ENCODE results near the gene LENG8.

Gene LENG8

DNA sequence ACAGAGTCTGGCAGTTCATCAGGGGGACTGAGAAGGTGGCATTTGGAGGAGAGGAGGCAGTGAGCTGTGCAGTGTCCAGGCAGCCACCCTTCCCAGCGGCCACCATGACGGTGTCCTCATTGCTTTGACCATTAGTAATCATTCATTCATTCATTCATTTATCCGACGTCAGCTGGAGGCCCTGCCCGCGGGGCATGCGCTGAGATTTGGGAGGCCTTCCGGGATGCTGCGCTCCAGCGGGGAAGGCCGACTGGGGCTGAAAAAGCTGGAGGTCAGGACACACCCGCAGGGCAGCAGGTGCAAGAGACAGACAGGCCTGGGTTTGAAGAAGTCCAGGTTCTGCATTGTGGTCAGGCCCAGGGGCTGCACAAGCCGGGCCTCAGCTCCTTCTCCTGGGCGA, 24.8 kb upstream of the LENG8 start:
- Histone ChIP-seq H3K36me3 (ENCODE audit: control insufficient read depth, insufficient read depth, low read length) (no peaks in the 10 kb centered on the region), H3K9me3 (ENCODE audit: control insufficient read depth, insufficient read depth, low read depth, low read length) (no peaks in the 10 kb centered on the region), H3K4me1 (ENCODE audit: control insufficient read depth, insufficient read depth, low read length) (peaks cover 32% of the 10 kb centered on the region), H3K9ac (ENCODE audit: low read length) (no peak overlapping the region), H3K4me3 (ENCODE audit: low read depth, low read length) (no peak overlapping the region), H3K27ac (ENCODE audit: low read depth, low read length) (no peak overlapping the region), H3K27me3 (ENCODE audit: control insufficient read depth, insufficient read depth, low read length) (peaks cover 67% of the 10 kb centered on the region)

DNA sequence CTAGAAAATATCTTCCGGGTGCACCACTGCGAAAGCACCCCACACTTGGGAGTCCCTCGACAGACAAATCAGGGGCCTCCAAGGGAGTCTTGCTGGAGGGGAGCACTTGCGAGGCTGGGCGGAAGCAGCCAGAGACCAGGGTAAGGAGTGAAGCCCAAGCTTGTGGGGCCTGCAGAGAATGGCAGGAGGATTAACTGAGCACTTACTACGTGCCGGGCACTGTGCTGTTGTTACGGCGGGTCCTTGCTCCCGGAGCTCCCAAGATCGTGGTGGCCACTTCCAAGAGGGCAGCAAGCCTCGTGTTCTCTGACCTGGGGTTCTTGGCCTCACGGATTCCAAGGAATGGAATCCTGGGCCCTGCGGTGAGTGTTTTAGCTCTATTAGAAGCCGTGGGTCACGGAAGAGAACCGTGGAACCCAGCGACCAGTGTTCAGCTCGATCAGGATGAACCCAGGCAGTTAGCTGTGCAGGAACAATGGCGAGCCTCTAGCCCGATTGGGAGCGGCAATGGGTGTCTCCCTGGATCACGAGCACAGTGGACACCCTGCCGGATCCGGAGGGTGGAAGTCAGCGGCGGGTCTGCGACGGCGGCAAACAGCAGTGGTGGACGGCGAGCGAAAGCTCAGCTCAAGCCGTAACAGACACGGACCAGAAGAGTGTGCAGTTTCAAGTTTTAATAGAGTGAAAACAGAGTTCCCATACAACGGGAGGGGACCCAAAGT, 24.2 kb upstream of the LENG8 start:
- no peak overlapping the region for H3K9ac ChIP-seq (ENCODE audit: low read length)
- H3K27ac ChIP-seq (ENCODE audit: low read depth, low read length), result no peak overlapping the region
- peaks cover 68% of the 10 kb centered on the region for H3K27me3 ChIP-seq (ENCODE audit: control insufficient read depth, insufficient read depth, low read length)
- H3K36me3 ChIP-seq (ENCODE audit: control insufficient read depth, insufficient read depth, low read length), result no peaks in the 10 kb centered on the region
- peaks cover 28% of the 10 kb centered on the region for H3K4me1 ChIP-seq (ENCODE audit: control insufficient read depth, insufficient read depth, low read length)
- no peak overlapping the region for H3K4me3 ChIP-seq (ENCODE audit: low read depth, low read length)
- H3K9me3 ChIP-seq (ENCODE audit: control insufficient read depth, insufficient read depth, low read depth, low read length), result no peaks in the 10 kb centered on the region

DNA sequence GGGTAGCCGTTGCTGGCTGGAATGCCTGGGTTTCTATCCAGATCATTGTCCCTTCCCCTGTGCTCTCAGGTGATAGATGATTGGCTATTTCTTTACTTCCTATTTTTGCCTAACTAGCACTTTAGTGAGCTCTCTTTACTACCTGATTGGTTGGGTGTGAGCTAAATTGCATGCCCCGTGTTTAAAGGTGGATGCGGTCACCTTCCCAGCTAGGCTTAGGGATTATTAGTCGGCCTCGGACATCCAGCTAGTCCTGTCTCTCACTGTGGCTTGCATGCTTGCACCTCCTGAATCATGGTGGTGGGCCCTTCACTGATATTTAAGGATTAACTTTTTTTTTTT, 23.6 kb upstream of the LENG8 start:
- Histone ChIP-seq H3K27ac (ENCODE audit: low read depth, low read length) (no peak overlapping the region), H3K9ac (ENCODE audit: low read length) (no peak overlapping the region), H3K4me1 (ENCODE audit: control insufficient read depth, insufficient read depth, low read length) (peaks cover 29% of the 10 kb centered on the region), H3K4me3 (ENCODE audit: low read depth, low read length) (no peak overlapping the region), H3K27me3 (ENCODE audit: control insufficient read depth, insufficient read depth, low read length) (peaks cover 72% of the 10 kb centered on the region), H3K9me3 (ENCODE audit: control insufficient read depth, insufficient read depth, low read depth, low read length) (no peaks in the 10 kb centered on the region), H3K36me3 (ENCODE audit: control insufficient read depth, insufficient read depth, low read length) (no peaks in the 10 kb centered on the region)

DNA sequence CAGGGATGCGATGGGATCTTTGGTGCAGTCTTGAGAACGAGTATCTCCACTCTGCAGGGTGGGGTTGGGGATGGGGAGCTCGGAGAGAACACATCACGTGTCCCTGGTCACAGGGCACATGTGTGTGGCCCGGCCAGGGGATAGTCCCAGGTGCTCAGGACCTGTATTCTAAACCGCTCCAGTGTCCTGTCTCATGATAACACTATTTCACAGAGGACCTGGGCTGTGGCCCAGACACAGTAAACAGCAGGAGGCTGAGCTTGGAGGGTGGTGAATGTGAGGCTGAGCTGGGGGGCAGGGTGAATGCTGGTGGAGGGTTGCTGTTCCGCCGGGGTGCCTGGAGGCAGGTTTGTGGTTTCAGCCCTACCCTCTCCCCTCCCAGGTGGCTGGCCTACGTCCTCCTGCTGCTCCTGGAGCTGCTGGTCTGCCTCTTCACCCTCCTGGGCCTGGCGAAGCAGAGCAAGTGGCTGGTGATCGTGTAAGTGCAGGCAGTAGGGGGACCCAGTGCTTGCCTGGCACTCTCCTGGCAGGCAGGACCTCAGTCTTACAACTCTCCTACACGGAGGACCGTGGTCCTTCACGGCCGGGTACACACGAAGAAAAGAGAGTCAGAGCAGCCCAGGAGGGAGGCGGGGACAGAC, 22.6 kb upstream of the LENG8 start:
- no peak overlapping the region for H3K4me3 ChIP-seq (ENCODE audit: low read depth, low read length)
- no peaks in the 10 kb centered on the region for H3K36me3 ChIP-seq (ENCODE audit: control insufficient read depth, insufficient read depth, low read length)
- peaks cover 26% of the 10 kb centered on the region for H3K4me1 ChIP-seq (ENCODE audit: control insufficient read depth, insufficient read depth, low read length)
- no peak overlapping the region for H3K27ac ChIP-seq (ENCODE audit: low read depth, low read length)
- peaks cover 65% of the 10 kb centered on the region for H3K27me3 ChIP-seq (ENCODE audit: control insufficient read depth, insufficient read depth, low read length)
- H3K9ac ChIP-seq (ENCODE audit: low read length), result no peak overlapping the region
- H3K9me3 ChIP-seq (ENCODE audit: control insufficient read depth, insufficient read depth, low read depth, low read length), result no peaks in the 10 kb centered on the region

DNA sequence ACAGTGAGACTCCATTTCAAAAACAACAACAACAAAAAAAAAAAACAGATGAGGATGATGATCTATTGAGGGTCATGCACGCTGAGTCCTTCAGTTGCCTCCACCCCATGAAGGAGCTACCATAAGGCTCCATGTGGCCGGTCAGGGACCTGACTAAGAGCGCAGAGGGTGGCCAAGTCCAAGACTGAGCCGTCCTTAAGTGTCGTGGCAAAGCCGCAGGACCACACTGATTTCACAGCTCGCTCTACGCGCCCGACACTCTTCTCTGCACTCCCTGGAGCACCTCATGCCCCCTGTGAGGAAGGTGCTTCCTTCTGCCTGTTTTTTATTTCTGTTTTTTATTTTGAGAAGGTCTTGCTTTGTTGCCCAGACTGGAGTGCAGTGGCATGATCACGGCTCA, 21.4 kb upstream of the LENG8 start:
- Histone ChIP-seq H3K27ac (ENCODE audit: low read depth, low read length) (no peak overlapping the region), H3K36me3 (ENCODE audit: control insufficient read depth, insufficient read depth, low read length) (no peaks in the 10 kb centered on the region), H3K9me3 (ENCODE audit: control insufficient read depth, insufficient read depth, low read depth, low read length) (no peaks in the 10 kb centered on the region), H3K4me3 (ENCODE audit: low read depth, low read length) (no peak overlapping the region), H3K27me3 (ENCODE audit: control insufficient read depth, insufficient read depth, low read length) (peaks cover 54% of the 10 kb centered on the region), H3K4me1 (ENCODE audit: control insufficient read depth, insufficient read depth, low read length) (peaks cover 18% of the 10 kb centered on the region; the same call in 1 of the 2 replicates), H3K9ac (ENCODE audit: low read length) (no peak overlapping the region)

DNA sequence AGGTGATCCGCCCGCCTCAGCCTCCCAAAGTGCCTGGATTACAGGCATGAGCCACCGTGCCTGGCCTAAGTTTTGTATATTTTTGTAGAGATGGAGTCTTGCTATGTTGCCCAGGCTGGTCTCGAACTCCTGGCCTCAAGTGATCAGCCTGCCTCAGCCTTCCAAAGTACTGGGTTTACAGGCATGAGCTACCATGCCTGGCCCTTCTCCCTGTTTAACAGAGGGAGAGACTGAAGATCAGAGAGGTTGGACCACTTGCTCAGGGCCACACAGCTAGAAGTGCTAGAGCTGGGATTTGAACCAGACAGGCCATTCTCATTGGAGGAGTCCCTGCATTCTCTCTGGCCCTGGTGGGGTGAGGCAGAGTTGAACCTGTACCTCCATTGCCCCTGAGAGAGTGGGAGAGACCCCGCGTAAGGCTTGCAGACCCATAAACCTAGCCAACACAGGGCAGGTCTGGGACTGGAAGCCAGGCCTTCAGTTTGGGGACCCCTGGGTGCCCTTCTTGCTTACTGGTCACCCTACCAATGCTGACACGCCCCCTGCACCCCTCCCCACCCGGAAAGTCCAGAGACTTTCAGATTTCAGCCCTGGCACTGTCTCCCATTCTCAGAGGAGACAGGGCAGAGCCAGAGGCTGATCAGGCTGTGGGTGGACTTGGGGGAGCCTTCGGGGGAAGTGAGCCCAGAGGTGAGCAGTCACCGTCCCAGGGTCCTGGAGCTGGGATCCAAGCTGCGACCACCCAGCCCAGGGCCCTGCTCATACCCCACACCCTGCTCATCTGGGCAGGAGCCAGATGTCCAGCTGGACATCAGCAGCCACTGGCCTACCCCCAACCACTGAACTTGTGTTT, 20.4 kb upstream of the LENG8 start:
- H3K36me3 ChIP-seq (ENCODE audit: control insufficient read depth, insufficient read depth, low read length), result no peaks in the 10 kb centered on the region
- peaks cover 18% of the 10 kb centered on the region; the same call in 1 of the 2 replicates for H3K4me1 ChIP-seq (ENCODE audit: control insufficient read depth, insufficient read depth, low read length)
- H3K4me3 ChIP-seq (ENCODE audit: low read depth, low read length), result no peak overlapping the region
- no peaks in the 10 kb centered on the region for H3K9me3 ChIP-seq (ENCODE audit: control insufficient read depth, insufficient read depth, low read depth, low read length)
- no peak overlapping the region for H3K9ac ChIP-seq (ENCODE audit: low read length)
- no peak overlapping the region for H3K27ac ChIP-seq (ENCODE audit: low read depth, low read length)
- peaks cover 54% of the 10 kb centered on the region for H3K27me3 ChIP-seq (ENCODE audit: control insufficient read depth, insufficient read depth, low read length)

DNA sequence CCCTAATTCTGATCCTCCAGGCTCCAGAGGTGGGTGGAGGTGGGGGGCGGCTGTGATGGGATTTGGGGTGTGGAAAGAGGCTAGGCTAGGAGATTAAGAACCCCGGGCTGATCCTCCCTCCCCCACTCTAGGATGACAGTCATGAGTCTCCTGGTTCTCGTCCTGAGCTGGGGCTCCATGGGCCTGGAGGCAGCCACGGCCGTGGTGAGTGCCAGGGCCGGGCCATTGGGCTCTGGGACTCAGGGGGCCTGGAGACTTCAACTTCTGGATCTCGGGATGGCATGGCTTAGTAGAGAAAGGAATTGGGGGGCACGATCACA, 19.9 kb upstream of the LENG8 start:
- Histone ChIP-seq H3K27me3 (ENCODE audit: control insufficient read depth, insufficient read depth, low read length) (peaks cover 53% of the 10 kb centered on the region), H3K9me3 (ENCODE audit: control insufficient read depth, insufficient read depth, low read depth, low read length) (no peaks in the 10 kb centered on the region), H3K4me3 (ENCODE audit: low read depth, low read length) (no peak overlapping the region), H3K27ac (ENCODE audit: low read depth, low read length) (no peak overlapping the region), H3K4me1 (ENCODE audit: control insufficient read depth, insufficient read depth, low read length) (peaks cover 18% of the 10 kb centered on the region; the same call in 1 of the 2 replicates), H3K9ac (ENCODE audit: low read length) (no peak overlapping the region), H3K36me3 (ENCODE audit: control insufficient read depth, insufficient read depth, low read length) (no peaks in the 10 kb centered on the region)

DNA sequence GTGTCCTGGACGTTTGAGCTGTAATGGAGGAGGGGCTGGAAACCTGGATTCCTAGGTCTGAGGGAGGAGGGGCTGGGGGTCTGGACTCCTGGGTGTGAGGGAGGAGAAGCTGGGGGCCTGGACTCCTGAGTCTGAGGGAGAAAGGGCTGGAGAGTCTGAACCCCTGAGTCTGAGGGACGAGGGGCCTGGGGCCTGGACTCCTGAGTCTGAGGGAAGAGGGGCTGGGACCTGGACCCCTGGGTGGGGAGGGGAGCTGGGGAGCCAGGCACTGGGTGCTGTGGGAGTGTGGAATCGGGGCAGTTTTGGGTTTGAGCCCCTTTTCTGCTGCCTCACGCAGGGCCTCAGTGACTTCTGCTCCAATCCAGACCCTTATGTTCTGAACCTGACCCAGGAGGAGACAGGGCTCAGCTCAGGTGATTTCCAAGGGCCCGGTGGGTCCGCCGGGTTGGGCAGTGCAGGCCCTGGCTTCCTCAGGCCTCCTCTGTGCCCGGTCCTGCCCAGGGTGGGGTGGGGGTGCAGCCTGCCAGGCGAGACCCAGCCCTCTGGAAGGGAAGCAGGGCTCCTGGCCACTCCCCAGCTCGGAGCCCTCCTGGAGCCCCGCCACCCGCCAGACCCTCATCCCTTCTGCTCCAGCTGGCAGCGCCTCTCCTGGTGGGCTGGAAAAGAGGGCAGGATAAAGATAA, 19.3 kb upstream of the LENG8 start:
- Histone ChIP-seq H3K4me1 (ENCODE audit: control insufficient read depth, insufficient read depth, low read length) (peaks cover 24% of the 10 kb centered on the region; the same call in 1 of the 2 replicates), H3K36me3 (ENCODE audit: control insufficient read depth, insufficient read depth, low read length) (no peaks in the 10 kb centered on the region), H3K27ac (ENCODE audit: low read depth, low read length) (no peak overlapping the region), H3K9ac (ENCODE audit: low read length) (no peak overlapping the region), H3K27me3 (ENCODE audit: control insufficient read depth, insufficient read depth, low read length) (peaks cover 47% of the 10 kb centered on the region), H3K9me3 (ENCODE audit: control insufficient read depth, insufficient read depth, low read depth, low read length) (no peaks in the 10 kb centered on the region), H3K4me3 (ENCODE audit: low read depth, low read length) (peak overlapping the region; percentile 81)

DNA sequence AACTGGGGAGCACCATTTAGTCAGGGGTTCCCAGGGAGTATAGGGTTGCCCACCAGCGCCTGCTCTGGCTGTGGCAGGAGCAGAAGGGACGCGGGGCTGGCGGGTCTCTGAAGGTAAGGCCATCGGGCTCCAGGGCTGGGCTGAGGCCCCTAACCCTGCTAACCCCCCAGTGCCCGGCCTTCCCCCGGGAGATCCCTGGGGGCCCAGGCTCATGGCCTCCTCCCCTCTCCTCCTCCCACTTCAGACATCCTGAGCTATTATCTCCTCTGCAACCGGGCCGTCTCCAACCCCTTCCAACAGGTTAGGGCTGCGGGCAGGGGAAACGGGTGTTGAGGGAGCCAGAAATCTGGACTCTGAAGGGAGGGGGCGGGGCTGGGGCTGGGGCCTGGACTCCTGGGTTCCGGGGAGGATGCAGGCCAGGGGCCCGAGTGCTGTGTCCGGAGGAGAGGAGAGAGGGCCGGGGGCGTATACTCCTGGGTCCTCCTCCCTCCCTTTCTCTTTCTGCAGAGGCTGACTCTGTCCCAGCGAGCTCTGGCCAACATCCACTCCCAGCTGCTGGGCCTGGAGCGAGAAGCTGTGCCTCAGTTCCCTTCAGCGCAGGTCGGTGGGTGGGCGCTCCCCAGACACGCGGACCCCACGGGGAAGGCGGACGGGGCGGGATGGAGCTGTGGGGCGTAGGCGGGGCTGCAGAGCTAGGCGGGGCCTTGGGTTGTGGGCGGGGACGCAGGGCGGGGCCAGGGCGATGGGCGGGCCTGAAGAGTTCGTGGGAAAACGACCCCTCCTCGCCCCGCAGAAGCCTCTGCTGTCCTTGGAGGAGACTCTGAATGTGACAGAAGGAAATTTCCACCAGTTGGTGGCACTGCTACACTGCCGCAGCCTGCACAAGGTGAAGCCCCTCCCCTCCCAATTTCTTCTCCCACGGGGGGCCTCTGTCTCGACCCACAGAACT, 18.4 kb upstream of the LENG8 start:
- Histone ChIP-seq H3K4me3 (ENCODE audit: low read depth, low read length) (peak overlapping the region; percentile 81), H3K9ac (ENCODE audit: low read length) (peak overlapping the region; percentile 45), H3K9me3 (ENCODE audit: control insufficient read depth, insufficient read depth, low read depth, low read length) (no peaks in the 10 kb centered on the region), H3K4me1 (ENCODE audit: control insufficient read depth, insufficient read depth, low read length) (peaks cover 30% of the 10 kb centered on the region), H3K27ac (ENCODE audit: low read depth, low read length) (no peak overlapping the region), H3K27me3 (ENCODE audit: control insufficient read depth, insufficient read depth, low read length) (peaks cover 39% of the 10 kb centered on the region), H3K36me3 (ENCODE audit: control insufficient read depth, insufficient read depth, low read length) (no peaks in the 10 kb centered on the region)

DNA sequence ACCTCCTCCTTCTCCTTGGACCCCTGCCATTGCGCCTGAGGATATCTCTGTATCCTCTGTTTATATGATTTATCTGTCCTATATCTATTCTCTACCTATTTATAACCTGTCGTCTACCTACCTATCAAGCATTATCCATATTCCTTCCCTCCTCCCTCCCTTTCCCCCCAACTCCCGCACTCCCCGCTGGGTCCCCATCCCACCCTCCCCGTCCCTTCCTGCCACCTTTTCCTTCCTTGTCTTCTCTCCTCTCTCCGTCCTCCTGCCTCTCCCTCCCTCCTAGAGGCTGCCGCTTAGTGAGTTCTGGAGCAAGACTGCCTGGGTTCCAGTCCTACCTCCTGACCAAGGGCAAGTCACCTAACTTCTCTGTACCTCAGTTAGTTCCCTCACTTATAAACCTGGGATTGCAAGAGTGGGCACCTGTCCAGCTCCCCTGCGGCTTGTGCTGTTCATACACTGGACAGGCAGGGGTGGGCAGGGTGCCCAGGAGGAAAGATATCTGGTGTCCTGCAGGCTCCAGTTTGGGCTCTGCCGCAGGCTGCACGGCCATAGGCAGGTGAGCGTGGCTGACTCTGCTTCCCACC, 17.7 kb upstream of the LENG8 start:
- Histone ChIP-seq H3K27ac (ENCODE audit: low read depth, low read length) (no peak overlapping the region), H3K27me3 (ENCODE audit: control insufficient read depth, insufficient read depth, low read length) (peaks cover 32% of the 10 kb centered on the region), H3K4me1 (ENCODE audit: control insufficient read depth, insufficient read depth, low read length) (peaks cover 36% of the 10 kb centered on the region)

More for the DNA sequence above, 17.7 kb upstream of the LENG8 start:
- Histone ChIP-seq H3K36me3 (ENCODE audit: control insufficient read depth, insufficient read depth, low read length) (no peaks in the 10 kb centered on the region), H3K9me3 (ENCODE audit: control insufficient read depth, insufficient read depth, low read depth, low read length) (no peaks in the 10 kb centered on the region), H3K4me3 (ENCODE audit: low read depth, low read length) (peak overlapping the region; percentile 81), H3K9ac (ENCODE audit: low read length) (no peak overlapping the region)

All from HUES6 (cell line).